Measurements from ENCODE around the gene ERN2. TPM values are rescaled to one million over a fixed set of nuclear protein-coding genes. Genes with fewer than 3 reads are reported as not detected.

The ERN2 gene
- total RNA-seq, 1 experiment from 2014 or later, result 2.1 TPM

DNA sequence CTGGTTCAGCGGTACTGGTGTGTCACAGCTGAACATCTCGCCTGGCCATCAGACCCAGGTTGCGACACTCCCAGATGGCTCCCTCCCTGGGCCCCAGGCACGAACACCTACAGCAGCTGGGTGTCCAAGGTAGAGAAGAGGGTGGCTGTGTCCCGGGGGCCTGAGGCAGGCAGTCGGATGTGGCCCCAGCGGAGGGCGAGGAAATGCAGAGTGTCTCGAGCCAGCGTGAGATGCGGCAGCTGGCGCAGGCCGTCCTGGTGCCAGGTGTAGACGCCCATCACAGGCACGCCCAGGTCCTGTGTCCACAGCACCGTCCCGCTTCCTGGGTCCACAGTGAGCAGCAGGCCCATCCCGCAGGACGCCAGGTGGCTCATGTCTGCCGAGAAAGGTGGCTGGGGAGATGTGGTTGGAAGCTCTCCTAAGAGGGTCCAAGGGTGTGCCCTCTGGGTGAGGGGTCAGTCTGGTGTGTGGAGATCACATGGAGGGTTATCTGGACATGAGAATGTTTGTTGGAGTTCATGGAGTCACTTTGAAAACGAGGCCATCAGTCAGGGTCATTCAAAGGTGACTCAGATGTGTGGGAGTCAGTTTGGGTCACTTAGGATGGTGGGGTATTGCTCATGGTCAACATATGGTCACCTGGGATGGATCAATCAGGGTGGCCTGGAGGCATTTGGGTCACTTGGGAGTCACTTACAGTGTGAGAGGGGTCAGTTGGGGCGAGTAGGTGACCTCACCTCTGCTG, 8.1 kb downstream of the ERN2 start:
- Histone ChIP-seq H3K56ac (ENCODE audit: insufficient read length, low read depth, low read length) (no peak overlapping the region), H2BK5ac (ENCODE audit: insufficient read length, low read length) (no peak overlapping the region), H2BK15ac (ENCODE audit: low read depth, low read length) (no peak overlapping the region), H2BK12ac (ENCODE audit: insufficient read length, low read depth, low read length) (no peak overlapping the region), H3K4ac (ENCODE audit: low read depth, low read length) (no peak overlapping the region), H3K23ac (ENCODE audit: insufficient read length, low read depth, low read length) (no peak overlapping the region), H2BK20ac (ENCODE audit: low read depth, low read length, poor library complexity, severe bottlenecking) (no peak overlapping the region), H4K91ac (ENCODE audit: insufficient read length, low read depth, low read length) (no peak overlapping the region), H3K23me2 (ENCODE audit: insufficient read length, low read depth, low read length, poor library complexity, severe bottlenecking) (no peaks in the 10 kb centered on the region), H2AK5ac (ENCODE audit: insufficient read length, low read length) (no peak overlapping the region), H2AFZ (ENCODE audit: low read length) (no peak overlapping the region), H3K18ac (ENCODE audit: insufficient read length, low read depth, low read length) (no peak overlapping the region), H3K27ac (ENCODE audit: insufficient read length, low read depth, low read length) (no peak overlapping the region), H3K79me1 (ENCODE audit: insufficient read depth, low read depth, low read length, poor library complexity, severe bottlenecking) (no peaks in the 10 kb centered on the region), H2BK120ac (ENCODE audit: low read depth, low read length, poor library complexity, severe bottlenecking) (no peak overlapping the region), H3K4me2 (ENCODE audit: insufficient read depth, insufficient read length, low read length) (no peak overlapping the region), H3K27me3 (ENCODE audit: insufficient read depth, low read length) (no peaks in the 10 kb centered on the region), H3K4me1 (ENCODE audit: insufficient read depth, low read length) (no peaks in the 10 kb centered on the region), H3K9me3 (ENCODE audit: control insufficient read depth, low read depth, low read length) (peaks cover 5% of the 10 kb centered on the region), H3T11ph (ENCODE audit: low read length) (no peak overlapping the region), H3K14ac (ENCODE audit: insufficient read depth, low read length) (no peak overlapping the region), H4K5ac (ENCODE audit: insufficient read length, low read depth, low read length) (no peak overlapping the region), H3K79me2 (ENCODE audit: insufficient read depth, low read length) (no peaks in the 10 kb centered on the region), H4K20me1 (ENCODE audit: control insufficient read depth, insufficient read depth, insufficient read length) (no peaks in the 10 kb centered on the region), H3K9ac (ENCODE audit: extremely low read depth, insufficient read length, low read length) (no peak overlapping the region), H4K8ac (replicated peaks; ENCODE audit: insufficient read length, low read depth, low read length) (no peak overlapping the region)
- TF ChIP-seq, protein P1, sequence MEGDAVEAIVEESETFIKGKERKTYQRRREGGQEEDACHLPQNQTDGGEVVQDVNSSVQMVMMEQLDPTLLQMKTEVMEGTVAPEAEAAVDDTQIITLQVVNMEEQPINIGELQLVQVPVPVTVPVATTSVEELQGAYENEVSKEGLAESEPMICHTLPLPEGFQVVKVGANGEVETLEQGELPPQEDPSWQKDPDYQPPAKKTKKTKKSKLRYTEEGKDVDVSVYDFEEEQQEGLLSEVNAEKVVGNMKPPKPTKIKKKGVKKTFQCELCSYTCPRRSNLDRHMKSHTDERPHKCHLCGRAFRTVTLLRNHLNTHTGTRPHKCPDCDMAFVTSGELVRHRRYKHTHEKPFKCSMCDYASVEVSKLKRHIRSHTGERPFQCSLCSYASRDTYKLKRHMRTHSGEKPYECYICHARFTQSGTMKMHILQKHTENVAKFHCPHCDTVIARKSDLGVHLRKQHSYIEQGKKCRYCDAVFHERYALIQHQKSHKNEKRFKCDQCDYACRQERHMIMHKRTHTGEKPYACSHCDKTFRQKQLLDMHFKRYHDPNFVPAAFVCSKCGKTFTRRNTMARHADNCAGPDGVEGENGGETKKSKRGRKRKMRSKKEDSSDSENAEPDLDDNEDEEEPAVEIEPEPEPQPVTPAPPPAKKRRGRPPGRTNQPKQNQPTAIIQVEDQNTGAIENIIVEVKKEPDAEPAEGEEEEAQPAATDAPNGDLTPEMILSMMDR (conservative IDR thresholded peaks at IDR 0.05), result no peak
- H3K4me3 Mint-ChIP-seq, result no peak overlapping the region
- no CpG with 5 or more reads among the region's 22 CpGs for WGBS (ENCODE audit: extremely low coverage, insufficient read length, low lambda C conversion rate)
- peaks cover 11 to 13% of the 10 kb centered on the region in 2 experiments for H3K4me1 Mint-ChIP-seq
- H3K27me3 Mint-ChIP-seq (ENCODE audit: low read depth), result peaks cover 17% of the 10 kb centered on the region
- no peak for DNase-seq
- H3K36me3 Mint-ChIP-seq (ENCODE audit: insufficient read depth in 1 of 3, low read depth in 3 of 3), result peaks cover 4 to 26% (median 7%) of the 10 kb centered on the region in 3 experiments
- peaks cover 10 to 13% of the 10 kb centered on the region in 2 experiments for H3K9me3 Mint-ChIP-seq
- H3K27ac Mint-ChIP-seq, result peak overlapping the region in 1 of 3 experiments; percentile 1; a peak in 1 of 7 replicates
